Measurements from ENCODE around the gene KATNAL2. TPM values are rescaled to one million over a fixed set of nuclear protein-coding genes. Genes with fewer than 3 reads are reported as not detected.

Gene KATNAL2
- total RNA-seq, 1 donor from 2014 or later, result 39.9 TPM

DNA sequence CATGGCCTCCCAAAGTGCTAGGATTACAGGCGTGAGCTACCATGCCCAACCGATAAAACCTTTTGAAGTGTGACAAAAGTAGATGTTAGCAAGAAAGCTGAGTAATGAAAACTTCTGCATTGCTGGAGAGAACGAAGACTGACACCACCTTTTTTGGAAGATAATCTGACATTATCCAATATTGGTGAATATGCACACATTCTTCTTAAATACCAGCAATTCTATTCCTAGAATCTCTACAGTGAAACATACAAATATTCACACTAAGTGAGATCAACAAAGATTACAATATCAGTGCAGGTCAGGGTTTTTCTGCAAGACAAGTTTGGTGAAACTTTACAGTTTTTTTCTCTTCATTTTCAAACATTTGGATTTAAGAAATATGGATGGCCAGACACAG lies 7.9 kb upstream of the KATNAL2 start:
- H3K9me3 ChIP-seq (ENCODE audit: low read depth), result peaks cover 5% of the 10 kb centered on the region
- no peaks in the 10 kb centered on the region for H3F3A ChIP-seq (ENCODE audit: low read depth)
- no peaks in the 10 kb centered on the region for H3K27me3 ChIP-seq
- peaks cover 18% of the 10 kb centered on the region for H3K9me3 Mint-ChIP-seq
- H3K27me3 Mint-ChIP-seq (ENCODE audit: insufficient read depth, low read depth), result peaks cover 2% of the 10 kb centered on the region
- peaks cover 20% of the 10 kb centered on the region for H4K20me1 ChIP-seq (ENCODE audit: low read depth)
- H3K4me3 ChIP-seq, result no peak overlapping the region
- H3K4me3 Mint-ChIP-seq, result no peak overlapping the region
- H3K27ac ChIP-seq, result no peak overlapping the region
- no peak for DNase-seq (ENCODE audit: low spot score)
- no peak for TF ChIP-seq EZH2phosphoT487 (IDR thresholded peaks at IDR 0.05)
- TF ChIP-seq, protein P1, sequence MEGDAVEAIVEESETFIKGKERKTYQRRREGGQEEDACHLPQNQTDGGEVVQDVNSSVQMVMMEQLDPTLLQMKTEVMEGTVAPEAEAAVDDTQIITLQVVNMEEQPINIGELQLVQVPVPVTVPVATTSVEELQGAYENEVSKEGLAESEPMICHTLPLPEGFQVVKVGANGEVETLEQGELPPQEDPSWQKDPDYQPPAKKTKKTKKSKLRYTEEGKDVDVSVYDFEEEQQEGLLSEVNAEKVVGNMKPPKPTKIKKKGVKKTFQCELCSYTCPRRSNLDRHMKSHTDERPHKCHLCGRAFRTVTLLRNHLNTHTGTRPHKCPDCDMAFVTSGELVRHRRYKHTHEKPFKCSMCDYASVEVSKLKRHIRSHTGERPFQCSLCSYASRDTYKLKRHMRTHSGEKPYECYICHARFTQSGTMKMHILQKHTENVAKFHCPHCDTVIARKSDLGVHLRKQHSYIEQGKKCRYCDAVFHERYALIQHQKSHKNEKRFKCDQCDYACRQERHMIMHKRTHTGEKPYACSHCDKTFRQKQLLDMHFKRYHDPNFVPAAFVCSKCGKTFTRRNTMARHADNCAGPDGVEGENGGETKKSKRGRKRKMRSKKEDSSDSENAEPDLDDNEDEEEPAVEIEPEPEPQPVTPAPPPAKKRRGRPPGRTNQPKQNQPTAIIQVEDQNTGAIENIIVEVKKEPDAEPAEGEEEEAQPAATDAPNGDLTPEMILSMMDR (IDR thresholded peaks at IDR 0.05), result no peak
- no peak for TF ChIP-seq EZH2 (IDR thresholded peaks at IDR 0.05)
- H3K4me1 Mint-ChIP-seq, result peaks cover 9% of the 10 kb centered on the region
- H2AFZ ChIP-seq (replicated peaks), result no peak overlapping the region
- peaks cover 100% of the 10 kb centered on the region for H3K79me2 ChIP-seq (ENCODE audit: low read depth)
- H3K9ac ChIP-seq, result no peak overlapping the region
- H3K36me3 Mint-ChIP-seq, result peaks cover 36% of the 10 kb centered on the region
- H3K27ac Mint-ChIP-seq, result no peak overlapping the region
- no peak overlapping the region for H3K4me2 ChIP-seq
- H3K4me1 ChIP-seq, result peaks cover 12% of the 10 kb centered on the region
- peaks cover 3% of the 10 kb centered on the region for H3K36me3 ChIP-seq

DNA sequence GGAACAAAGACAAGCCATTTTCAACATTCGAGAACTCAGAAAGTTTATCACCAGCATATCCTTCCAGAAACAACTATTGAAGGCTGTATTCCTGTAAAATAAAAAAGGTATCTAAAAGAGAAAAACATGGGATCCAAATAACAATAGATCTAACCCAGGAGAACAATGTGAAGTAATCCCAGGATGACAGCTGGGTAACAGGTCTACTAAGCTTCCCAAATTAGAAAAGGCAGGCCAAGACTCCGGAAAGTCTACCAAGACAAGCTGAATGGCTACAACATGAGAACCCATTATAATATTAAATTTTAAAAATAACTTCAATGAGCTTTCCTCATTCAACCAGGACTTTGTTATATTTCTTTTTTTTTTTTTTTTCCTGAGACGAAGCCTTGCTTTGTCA lies 6.5 kb upstream of the KATNAL2 start:
- no peak overlapping the region for H3K27ac ChIP-seq
- no peaks in the 10 kb centered on the region for H3K27me3 ChIP-seq
- Mint-ChIP-seq H3K27me3 (ENCODE audit: insufficient read depth, low read depth) (peaks cover 4% of the 10 kb centered on the region), H3K9me3 (peaks cover 11% of the 10 kb centered on the region), H3K27ac (no peak overlapping the region), H3K4me1 (peaks cover 21% of the 10 kb centered on the region), H3K4me3 (no peak overlapping the region), H3K36me3 (peaks cover 29% of the 10 kb centered on the region)
- H3K4me3 ChIP-seq, result no peak overlapping the region
- H3K4me1 ChIP-seq, result peaks cover 26% of the 10 kb centered on the region
- peaks cover 3% of the 10 kb centered on the region for H3K36me3 ChIP-seq
- H3K79me2 ChIP-seq (ENCODE audit: low read depth), result peaks cover 100% of the 10 kb centered on the region
- peaks cover 4% of the 10 kb centered on the region for H3K9me3 ChIP-seq (ENCODE audit: low read depth)
- no peak overlapping the region for H2AFZ ChIP-seq (replicated peaks)
- H3F3A ChIP-seq (ENCODE audit: low read depth), result no peaks in the 10 kb centered on the region
- DNase-seq (ENCODE audit: low spot score), result no peak
- TF ChIP-seq, protein P1 (IDR thresholded peaks at IDR 0.05), result no peak
- TF ChIP-seq EZH2 (IDR thresholded peaks at IDR 0.05) (no peak), EZH2phosphoT487 (IDR thresholded peaks at IDR 0.05) (no peak)
- H3K9ac ChIP-seq, result no peak overlapping the region
- H4K20me1 ChIP-seq (ENCODE audit: low read depth), result peaks cover 34% of the 10 kb centered on the region
- H3K4me2 ChIP-seq, result no peak overlapping the region

DNA sequence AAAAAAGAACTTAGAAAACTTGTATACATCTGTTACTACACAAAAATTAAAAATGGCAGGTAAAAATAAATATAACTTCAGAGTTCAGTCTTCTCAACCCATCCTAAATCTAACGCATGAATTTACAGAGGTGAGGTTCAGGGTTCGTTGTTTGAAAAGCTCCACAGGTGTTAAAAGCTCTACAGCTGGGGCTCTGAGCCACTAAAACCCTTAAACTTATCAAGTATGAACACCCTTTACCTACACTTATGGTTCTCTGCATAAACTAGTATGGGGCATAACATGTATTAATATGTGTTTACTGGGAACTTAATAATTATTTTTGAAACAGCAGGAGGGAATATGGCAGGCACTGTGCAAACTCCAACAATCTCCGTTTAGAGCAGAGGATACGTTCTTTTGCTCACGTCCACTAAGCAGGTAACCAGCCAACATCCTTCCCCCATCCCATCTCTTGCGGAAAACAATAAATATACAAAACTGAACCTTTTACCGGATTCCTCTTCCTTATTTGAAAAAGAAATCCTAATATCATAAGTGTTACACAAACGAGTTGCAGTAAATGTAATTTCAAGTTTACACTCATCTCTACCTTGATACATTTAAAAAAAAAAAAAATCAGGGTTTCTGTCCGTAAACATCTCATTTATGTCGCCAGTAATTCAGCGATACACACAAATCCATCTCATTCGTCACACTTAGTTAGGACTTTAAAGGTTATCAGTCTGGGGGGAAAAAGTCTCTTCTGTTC lies 1.4 kb upstream of the KATNAL2 start:
- no peaks in the 10 kb centered on the region for H3K36me3 ChIP-seq
- TF ChIP-seq EZH2phosphoT487 (IDR thresholded peaks at IDR 0.05) (no peak), EZH2 (IDR thresholded peaks at IDR 0.05) (no peak)
- TF ChIP-seq, protein P1 (IDR thresholded peaks at IDR 0.05), result no peak
- Mint-ChIP-seq H3K36me3 (peaks cover 2% of the 10 kb centered on the region), H3K27me3 (ENCODE audit: insufficient read depth, low read depth) (peaks cover 5% of the 10 kb centered on the region), H3K27ac (no peak overlapping the region), H3K9me3 (no peaks in the 10 kb centered on the region), H3K4me1 (peaks cover 41% of the 10 kb centered on the region), H3K4me3 (peak overlapping the region; percentile 96)
- H3K4me2 ChIP-seq, result peak overlapping the region; percentile 92
- H3F3A ChIP-seq (ENCODE audit: low read depth), result peaks cover 13% of the 10 kb centered on the region
- DNase-seq (ENCODE audit: low spot score), result no peak
- H2AFZ ChIP-seq (replicated peaks), result no peak overlapping the region
- peak overlapping the region; percentile 85 for H3K4me3 ChIP-seq
- peaks cover 59% of the 10 kb centered on the region for H3K79me2 ChIP-seq (ENCODE audit: low read depth)
- no peak overlapping the region for H3K27ac ChIP-seq
- H3K27me3 ChIP-seq, result no peaks in the 10 kb centered on the region
- no peak overlapping the region for H3K9ac ChIP-seq
- peaks cover 27% of the 10 kb centered on the region for H3K4me1 ChIP-seq
- H3K9me3 ChIP-seq (ENCODE audit: low read depth), result no peaks in the 10 kb centered on the region
- H4K20me1 ChIP-seq (ENCODE audit: low read depth), result peaks cover 39% of the 10 kb centered on the region

Measured in neural progenitor cell (in vitro differentiated cells).